ENCODE results near the gene ZBTB21. TPM values are rescaled to one million over a fixed set of nuclear protein-coding genes. Genes with fewer than 3 reads are reported as not detected.
"Not testable (repeated sequence)": the region's sequence is repeated elsewhere in the genome, so short reads cannot be mapped to it uniquely, and the experiment has no call there.

ZBTB21 gene
- total RNA-seq, 4 donors from 2014 or later = 16.3 to 33.5 (median 18.6) TPM

DNA sequence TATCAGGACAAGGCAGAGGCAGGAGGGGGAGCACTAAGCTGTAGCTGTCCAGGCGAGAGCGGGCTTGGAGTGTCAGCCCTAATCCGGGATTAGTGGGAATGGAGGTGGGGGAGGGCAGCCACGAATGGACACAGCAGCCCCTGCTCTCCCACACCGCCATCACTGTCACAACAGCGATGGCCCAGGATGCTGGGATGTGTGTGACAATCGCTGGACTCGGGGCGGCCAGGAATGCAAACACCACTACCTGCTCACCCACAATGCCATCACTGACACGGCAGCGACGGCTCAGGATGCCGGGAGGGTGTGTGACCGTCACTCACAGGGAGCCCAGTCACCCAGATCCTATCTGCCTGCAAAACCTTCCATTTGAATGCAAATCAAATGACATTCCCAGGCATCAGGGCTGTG is 59.2 kb downstream of the ZBTB21 start:
- Histone ChIP-seq H3K36me3 (no peaks in the 10 kb centered on the region), H3K4me3 (replicated peaks in 1 of 3) (no peak overlapping the region), H3K27me3 (no peaks in the 10 kb centered on the region), H3K4me1 (peaks cover 21 to 23% of the 10 kb centered on the region in 2 donors), H3K9me3 (no peaks in the 10 kb centered on the region), H3K27ac (no peak overlapping the region)
- no peak for DNase-seq
- no peak for TF ChIP-seq POLR2A (IDR thresholded peaks at IDR 0.05)
- TF ChIP-seq, protein P1, sequence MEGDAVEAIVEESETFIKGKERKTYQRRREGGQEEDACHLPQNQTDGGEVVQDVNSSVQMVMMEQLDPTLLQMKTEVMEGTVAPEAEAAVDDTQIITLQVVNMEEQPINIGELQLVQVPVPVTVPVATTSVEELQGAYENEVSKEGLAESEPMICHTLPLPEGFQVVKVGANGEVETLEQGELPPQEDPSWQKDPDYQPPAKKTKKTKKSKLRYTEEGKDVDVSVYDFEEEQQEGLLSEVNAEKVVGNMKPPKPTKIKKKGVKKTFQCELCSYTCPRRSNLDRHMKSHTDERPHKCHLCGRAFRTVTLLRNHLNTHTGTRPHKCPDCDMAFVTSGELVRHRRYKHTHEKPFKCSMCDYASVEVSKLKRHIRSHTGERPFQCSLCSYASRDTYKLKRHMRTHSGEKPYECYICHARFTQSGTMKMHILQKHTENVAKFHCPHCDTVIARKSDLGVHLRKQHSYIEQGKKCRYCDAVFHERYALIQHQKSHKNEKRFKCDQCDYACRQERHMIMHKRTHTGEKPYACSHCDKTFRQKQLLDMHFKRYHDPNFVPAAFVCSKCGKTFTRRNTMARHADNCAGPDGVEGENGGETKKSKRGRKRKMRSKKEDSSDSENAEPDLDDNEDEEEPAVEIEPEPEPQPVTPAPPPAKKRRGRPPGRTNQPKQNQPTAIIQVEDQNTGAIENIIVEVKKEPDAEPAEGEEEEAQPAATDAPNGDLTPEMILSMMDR (IDR thresholded peaks at IDR 0.05) = no peak
- WGBS, 2 donors = 85 to 87% methylated on average over 14 of the region's 14 CpGs
- intact Hi-C loops (cut with DNase I) = no loop called here

- H3K4me3 ChIP-seq (replicated peaks in 1 of 3); H3K36me3 ChIP-seq; H3K27ac ChIP-seq; H3K9me3 ChIP-seq; DNase-seq; H3K27me3 ChIP-seq; intact Hi-C loops (cut with DNase I): not testable (repeated sequence)
- H3K4me1 ChIP-seq = peaks cover 21 to 23% of the 10 kb centered on the region in 2 donors
- WGBS, 2 donors = 97 to 98% methylated on average over 3 of the region's 3 CpGs
Measured at GRCh38 chr21:41949631-41950030, 60.5 kb downstream of the ZBTB21 start.

DNA sequence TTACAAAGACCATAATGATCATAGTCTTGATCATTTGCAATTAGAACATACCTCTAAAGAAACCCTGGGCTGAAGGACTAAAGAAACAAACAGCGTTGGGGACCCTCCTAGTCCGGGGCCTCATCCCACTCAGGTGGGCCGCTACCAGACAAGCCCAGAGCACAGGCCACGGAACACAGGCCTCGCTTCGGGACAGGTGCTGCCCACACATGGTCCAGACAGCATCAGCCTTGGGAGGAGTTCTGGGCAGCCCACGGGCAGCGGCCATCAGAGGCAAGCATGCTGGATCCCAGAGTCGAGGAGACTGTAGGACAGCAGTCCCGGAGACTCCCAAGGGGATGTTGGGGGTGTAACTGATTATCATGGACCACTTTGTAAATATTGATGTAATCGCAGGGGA is 61.3 kb downstream of the ZBTB21 start:
- Histone ChIP-seq H3K27me3 (no peaks in the 10 kb centered on the region), H3K9me3 (no peaks in the 10 kb centered on the region), H3K4me1 (peaks cover 21 to 23% of the 10 kb centered on the region in 2 donors), H3K27ac (no peak overlapping the region), H3K36me3 (no peaks in the 10 kb centered on the region), H3K4me3 (replicated peaks in 1 of 3) (no peak overlapping the region)
- intact Hi-C loops (cut with DNase I) = no loop called here
- WGBS, 2 donors = 92 to 94% methylated on average over 11 of the region's 11 CpGs
- TF ChIP-seq POLR2A (IDR thresholded peaks at IDR 0.05) = no peak
- TF ChIP-seq, protein P1 (IDR thresholded peaks at IDR 0.05) = no peak
- no peak for DNase-seq

GRCh38 chr21:41948078-41948895 is 61.9 kb downstream of the ZBTB21 start:
- peak in 1 of 2 donors; percentile 41 for DNase-seq
- no peaks in the 10 kb centered on the region for H3K27me3 ChIP-seq
- intact Hi-C loops (cut with DNase I) = no loop called here
- no peaks in the 10 kb centered on the region for H3K36me3 ChIP-seq
- H3K4me3 ChIP-seq (replicated peaks in 1 of 3) = no peak overlapping the region
- TF ChIP-seq POLR2A (IDR thresholded peaks at IDR 0.05) = no peak
- TF ChIP-seq, protein P1 (IDR thresholded peaks at IDR 0.05) = no peak
- no peaks in the 10 kb centered on the region for H3K9me3 ChIP-seq
- peak overlapping the region in 2 of 3 donors; percentile 32 to 37 for H3K27ac ChIP-seq
- H3K4me1 ChIP-seq = peaks cover 21 to 23% of the 10 kb centered on the region in 2 donors
- 34 to 73% methylated on average over 9 of the region's 9 CpGs for WGBS, 2 donors

- no peaks in the 10 kb centered on the region for H3K27me3 ChIP-seq
- no peak overlapping the region for H3K27ac ChIP-seq
- H3K4me3 ChIP-seq (replicated peaks in 1 of 3) = no peak overlapping the region
- H3K36me3 ChIP-seq = no peaks in the 10 kb centered on the region
- H3K9me3 ChIP-seq = no peaks in the 10 kb centered on the region
- intact Hi-C loops (cut with DNase I) = no loop called here
- DNase-seq = no peak
- WGBS, 2 donors = 95% methylated on average over 8 of the region's 8 CpGs
- peaks cover 9 to 11% of the 10 kb centered on the region in 2 donors for H3K4me1 ChIP-seq
- TF ChIP-seq, protein P1 (IDR thresholded peaks at IDR 0.05) = no peak
- no peak for TF ChIP-seq POLR2A (IDR thresholded peaks at IDR 0.05)
Measured at GRCh38 chr21:41945982-41946381, 64.2 kb downstream of the ZBTB21 start.

All from thyroid gland (tissue), 4 donors.